Measurements from ENCODE around the gene SH3GL3.

SH3GL3 gene

DNA sequence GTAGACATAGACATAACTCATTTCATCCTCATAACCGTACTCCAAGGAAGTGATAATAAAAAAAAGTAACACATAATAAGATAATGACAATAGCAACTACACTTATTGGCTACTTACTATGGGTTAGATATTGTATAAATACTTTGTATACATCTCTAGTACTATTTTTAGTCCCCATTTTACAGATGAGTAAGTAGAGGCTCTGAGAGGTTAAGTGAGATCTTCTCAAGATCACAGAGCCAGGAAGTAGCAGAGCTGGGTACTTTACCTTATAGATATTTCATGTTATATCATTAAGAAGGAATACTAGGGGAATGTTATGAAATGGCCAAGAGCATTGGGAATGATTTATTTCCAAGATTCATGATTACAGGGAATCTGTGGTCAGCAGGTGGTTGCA lies 157.4 kb downstream of the SH3GL3 start:
- Histone ChIP-seq H3F3A (ENCODE audit: low read depth) (no peaks in the 10 kb centered on the region), H3K4me2 (ENCODE audit: low read depth, low read length, poor library complexity, severe bottlenecking) (no peak overlapping the region), H3K36me3 (ENCODE audit: insufficient read depth, low read length) (no peaks in the 10 kb centered on the region), H2AFZ (ENCODE audit: low read length) (no peak overlapping the region), H3K79me2 (ENCODE audit: insufficient read depth, low read length) (no peaks in the 10 kb centered on the region), H3K27me3 (ENCODE audit: insufficient read depth, low read length, poor library complexity, severe bottlenecking) (no peaks in the 10 kb centered on the region), H3K9ac (ENCODE audit: low read depth, low read length, poor library complexity, severe bottlenecking) (no peak overlapping the region), H3K9me2 (replicated peaks; ENCODE audit: low read depth, low read length) (no peaks in the 10 kb centered on the region), H3K4me1 (ENCODE audit: insufficient read depth, low read length, poor library complexity, severe bottlenecking) (no peaks in the 10 kb centered on the region), H4K20me1 (ENCODE audit: insufficient read depth, low read length, poor library complexity, severe bottlenecking) (no peaks in the 10 kb centered on the region), H3K9me3 (ENCODE audit: insufficient read depth, low read depth, low read length) (no peaks in the 10 kb centered on the region), H3K4me3 (ENCODE audit: low read length, poor library complexity, severe bottlenecking) (no peak overlapping the region)
- TF ChIP-seq EZH2phosphoT487 (IDR thresholded peaks at IDR 0.05; ENCODE audit: borderline replicate concordance) = no peak
- TF ChIP-seq, protein P1, sequence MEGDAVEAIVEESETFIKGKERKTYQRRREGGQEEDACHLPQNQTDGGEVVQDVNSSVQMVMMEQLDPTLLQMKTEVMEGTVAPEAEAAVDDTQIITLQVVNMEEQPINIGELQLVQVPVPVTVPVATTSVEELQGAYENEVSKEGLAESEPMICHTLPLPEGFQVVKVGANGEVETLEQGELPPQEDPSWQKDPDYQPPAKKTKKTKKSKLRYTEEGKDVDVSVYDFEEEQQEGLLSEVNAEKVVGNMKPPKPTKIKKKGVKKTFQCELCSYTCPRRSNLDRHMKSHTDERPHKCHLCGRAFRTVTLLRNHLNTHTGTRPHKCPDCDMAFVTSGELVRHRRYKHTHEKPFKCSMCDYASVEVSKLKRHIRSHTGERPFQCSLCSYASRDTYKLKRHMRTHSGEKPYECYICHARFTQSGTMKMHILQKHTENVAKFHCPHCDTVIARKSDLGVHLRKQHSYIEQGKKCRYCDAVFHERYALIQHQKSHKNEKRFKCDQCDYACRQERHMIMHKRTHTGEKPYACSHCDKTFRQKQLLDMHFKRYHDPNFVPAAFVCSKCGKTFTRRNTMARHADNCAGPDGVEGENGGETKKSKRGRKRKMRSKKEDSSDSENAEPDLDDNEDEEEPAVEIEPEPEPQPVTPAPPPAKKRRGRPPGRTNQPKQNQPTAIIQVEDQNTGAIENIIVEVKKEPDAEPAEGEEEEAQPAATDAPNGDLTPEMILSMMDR (conservative IDR thresholded peaks at IDR 0.05; ENCODE audit: low read length) = no peak

DNA sequence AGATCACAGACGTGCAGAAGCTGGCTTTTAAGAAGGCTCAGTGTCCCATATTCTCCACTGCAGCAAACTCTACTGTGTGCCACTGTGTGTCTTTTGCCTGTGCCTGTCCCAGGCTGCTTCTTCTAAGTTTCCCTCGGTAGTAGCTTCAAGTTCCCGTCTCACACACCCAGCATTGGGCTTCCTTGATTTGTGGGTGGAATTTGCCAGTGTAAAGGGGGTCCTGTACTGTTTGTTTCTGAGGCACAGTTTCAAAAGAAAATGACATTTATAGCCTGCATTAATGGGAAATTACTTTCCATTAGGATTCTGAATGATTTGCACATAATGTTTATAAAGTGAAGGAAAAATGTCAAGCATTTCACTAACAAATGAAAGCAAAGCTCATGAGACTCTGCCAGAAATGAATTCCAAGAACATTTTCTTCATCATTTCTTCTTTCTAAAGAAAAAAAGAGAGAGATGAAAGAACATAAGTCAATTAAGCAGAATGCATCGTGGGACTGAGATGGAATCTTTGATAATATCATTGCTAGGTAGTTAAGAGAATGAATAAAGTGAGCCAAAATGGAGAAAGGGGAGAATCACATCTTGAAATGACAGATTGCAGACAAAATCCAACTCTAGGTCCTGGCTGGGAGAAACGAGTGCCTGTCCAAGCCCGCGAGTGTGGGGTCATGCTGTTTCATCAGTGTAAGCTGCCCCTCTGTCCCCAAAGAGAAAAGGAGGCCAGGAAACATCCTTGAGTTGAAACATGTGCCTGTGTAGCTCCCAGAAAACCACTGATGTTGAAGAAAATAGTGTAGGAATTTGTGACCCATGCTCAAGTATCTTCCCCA lies 158.2 kb downstream of the SH3GL3 start:
- H3K36me3 ChIP-seq (ENCODE audit: insufficient read depth, low read length) = no peaks in the 10 kb centered on the region
- H3K4me3 ChIP-seq (ENCODE audit: low read length, poor library complexity, severe bottlenecking) = no peak overlapping the region
- H3K79me2 ChIP-seq (ENCODE audit: insufficient read depth, low read length) = no peaks in the 10 kb centered on the region
- no peak overlapping the region for H2AFZ ChIP-seq (ENCODE audit: low read length)
- H3K9me2 ChIP-seq (replicated peaks; ENCODE audit: low read depth, low read length) = no peaks in the 10 kb centered on the region
- no peaks in the 10 kb centered on the region for H3K4me1 ChIP-seq (ENCODE audit: insufficient read depth, low read length, poor library complexity, severe bottlenecking)
- no peak for TF ChIP-seq EZH2phosphoT487 (IDR thresholded peaks at IDR 0.05; ENCODE audit: borderline replicate concordance)
- TF ChIP-seq, protein P1 (conservative IDR thresholded peaks at IDR 0.05; ENCODE audit: low read length) = no peak
- H3K27me3 ChIP-seq (ENCODE audit: insufficient read depth, low read length, poor library complexity, severe bottlenecking) = no peaks in the 10 kb centered on the region
- no peaks in the 10 kb centered on the region for H3K9me3 ChIP-seq (ENCODE audit: insufficient read depth, low read depth, low read length)
- no peak overlapping the region for H3K4me2 ChIP-seq (ENCODE audit: low read depth, low read length, poor library complexity, severe bottlenecking)
- H3K9ac ChIP-seq (ENCODE audit: low read depth, low read length, poor library complexity, severe bottlenecking) = no peak overlapping the region
- H3F3A ChIP-seq (ENCODE audit: low read depth) = no peaks in the 10 kb centered on the region
- H4K20me1 ChIP-seq (ENCODE audit: insufficient read depth, low read length, poor library complexity, severe bottlenecking) = no peaks in the 10 kb centered on the region

DNA sequence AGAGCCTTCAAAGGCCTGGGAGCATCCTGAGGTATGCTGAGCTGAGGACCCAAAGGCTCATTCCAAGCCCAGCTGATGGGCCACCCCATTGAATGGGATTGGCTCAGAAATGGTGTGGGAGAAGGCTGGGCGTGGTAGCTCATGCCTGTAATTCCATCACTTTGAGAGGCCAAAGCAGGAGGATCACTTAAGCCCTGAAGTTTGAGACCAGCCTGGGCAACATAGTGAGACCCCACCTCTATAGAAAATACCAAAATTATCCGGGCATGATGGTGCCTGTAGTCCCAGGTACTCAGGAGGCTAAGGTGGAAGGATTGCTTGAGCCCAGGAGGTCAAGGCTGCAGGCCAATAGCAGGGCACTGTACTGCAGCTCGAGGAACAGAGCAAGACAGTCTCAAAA lies 163.0 kb downstream of the SH3GL3 start:
- Histone ChIP-seq H2AFZ (ENCODE audit: low read length) (no peak overlapping the region), H3F3A (ENCODE audit: low read depth) (no peaks in the 10 kb centered on the region), H3K27me3 (ENCODE audit: insufficient read depth, low read length, poor library complexity, severe bottlenecking) (no peaks in the 10 kb centered on the region), H3K9me3 (ENCODE audit: insufficient read depth, low read depth, low read length) (no peaks in the 10 kb centered on the region), H3K4me1 (ENCODE audit: insufficient read depth, low read length, poor library complexity, severe bottlenecking) (no peaks in the 10 kb centered on the region), H3K9ac (ENCODE audit: low read depth, low read length, poor library complexity, severe bottlenecking) (no peak overlapping the region), H3K4me2 (ENCODE audit: low read depth, low read length, poor library complexity, severe bottlenecking) (no peak overlapping the region), H3K79me2 (ENCODE audit: insufficient read depth, low read length) (no peaks in the 10 kb centered on the region), H4K20me1 (ENCODE audit: insufficient read depth, low read length, poor library complexity, severe bottlenecking) (no peaks in the 10 kb centered on the region), H3K36me3 (ENCODE audit: insufficient read depth, low read length) (no peaks in the 10 kb centered on the region), H3K4me3 (ENCODE audit: low read length, poor library complexity, severe bottlenecking) (no peak overlapping the region), H3K9me2 (replicated peaks; ENCODE audit: low read depth, low read length) (no peaks in the 10 kb centered on the region)
- TF ChIP-seq, protein P1 (conservative IDR thresholded peaks at IDR 0.05; ENCODE audit: low read length) = no peak
- no peak for TF ChIP-seq EZH2phosphoT487 (IDR thresholded peaks at IDR 0.05; ENCODE audit: borderline replicate concordance)

Data from Loucy (cell line).